H9 (cell line): ENCODE results near the gene NSD1. TPM values are rescaled to one million over a fixed set of nuclear protein-coding genes. Genes with fewer than 3 reads are reported as not detected.

ENCODE experiments used
- DNase-seq: peaks from one replicate; pipeline ENCODE4 v3.0.0-alpha.2; 2017
- H2AFZ ChIP-seq: one replicate; pipeline ENCODE4 v1.6.1; 2013; ENCODE audit warnings: mild to moderate bottlenecking, low read length, control low read depth, moderate library complexity
- H2AK5ac ChIP-seq: 2 replicates; pipeline ENCODE4 v1.6.1; 2013; ENCODE audit warnings: low read length, control low read depth, mixed read lengths; ENCODE audit not compliant: insufficient read length
- H2BK120ac ChIP-seq: one replicate; pipeline ENCODE4 v1.6.1; 2013; ENCODE audit warnings: low read depth, mild to moderate bottlenecking, low read length, control low read depth, inconsistent platforms; ENCODE audit not compliant: poor library complexity, severe bottlenecking
- H2BK12ac ChIP-seq: 2 replicates; pipeline ENCODE4 v1.6.1; 2013; ENCODE audit warnings: low read length, control low read depth, mixed read lengths, low read depth; ENCODE audit not compliant: insufficient read length
- H2BK15ac ChIP-seq: 2 replicates; pipeline ENCODE4 v1.6.1; 2013; ENCODE audit warnings: low read depth, low read length, control low read depth
- H2BK20ac ChIP-seq: one replicate; pipeline ENCODE4 v1.6.1; 2013; ENCODE audit warnings: low read depth, mild to moderate bottlenecking, low read length, control low read depth, inconsistent platforms; ENCODE audit not compliant: poor library complexity, severe bottlenecking
- H2BK5ac ChIP-seq: 2 replicates; pipeline ENCODE4 v1.6.1; 2013; ENCODE audit warnings: low read length, control low read depth, mixed read lengths; ENCODE audit not compliant: insufficient read length
- H3K14ac ChIP-seq: 2 replicates; pipeline ENCODE4 v1.6.1; 2013; ENCODE audit warnings: low read length, control low read depth; ENCODE audit not compliant: insufficient read depth
- H3K18ac ChIP-seq: 2 replicates; pipeline ENCODE4 v1.6.1; 2013; ENCODE audit warnings: low read depth, mild to moderate bottlenecking, mixed read lengths, low read length, control low read depth; ENCODE audit not compliant: insufficient read length
- H3K23ac ChIP-seq: 2 replicates; pipeline ENCODE4 v1.6.1; 2013; ENCODE audit warnings: low read length, control low read depth, mixed read lengths, low read depth; ENCODE audit not compliant: insufficient read length
- H3K23me2 ChIP-seq: 2 replicates; pipeline ENCODE4 v1.6.1; 2013; ENCODE audit warnings: low read depth, mild to moderate bottlenecking, mixed read lengths, low read length, control low read depth; ENCODE audit not compliant: insufficient read length, poor library complexity, severe bottlenecking
- H3K27ac ChIP-seq: 2 replicates; pipeline ENCODE4 v1.5.1; 2013; ENCODE audit warnings: low read length, control low read depth, mixed read lengths, low read depth; ENCODE audit not compliant: insufficient read length
- H3K27me3 ChIP-seq: 2 replicates; pipeline ENCODE4 v1.6.1; 2013; ENCODE audit warnings: low read length, control low read depth, inconsistent platforms; ENCODE audit not compliant: insufficient read depth
- H3K4ac ChIP-seq: 2 replicates; pipeline ENCODE4 v1.6.1; 2013; ENCODE audit warnings: low read depth, mild to moderate bottlenecking, control low read depth, inconsistent platforms, low read length, moderate library complexity
- H3K4me1 ChIP-seq: 2 replicates; pipeline ENCODE4 v1.6.1; 2013; ENCODE audit warnings: low read length, control low read depth, inconsistent platforms; ENCODE audit not compliant: insufficient read depth
- H3K4me2 ChIP-seq: 2 replicates; pipeline ENCODE4 v1.6.1; 2013; ENCODE audit warnings: low read length, control low read depth, mixed read lengths; ENCODE audit not compliant: insufficient read length, insufficient read depth
- H3K56ac ChIP-seq: 2 replicates; pipeline ENCODE4 v1.6.1; 2013; ENCODE audit warnings: low read depth, mild to moderate bottlenecking, mixed read lengths, low read length, control low read depth; ENCODE audit not compliant: insufficient read length
- H3K79me1 ChIP-seq: 2 replicates; pipeline ENCODE4 v1.6.1; 2013; ENCODE audit warnings: low read depth, mild to moderate bottlenecking, moderate library complexity, low read length, control low read depth, inconsistent platforms; ENCODE audit not compliant: insufficient read depth, poor library complexity, severe bottlenecking
- H3K79me2 ChIP-seq: 2 replicates; pipeline ENCODE4 v1.6.1; 2013; ENCODE audit warnings: low read length, control low read depth, inconsistent platforms; ENCODE audit not compliant: insufficient read depth
- H3K9ac ChIP-seq: 2 replicates; pipeline ENCODE4 v1.6.1; 2013; ENCODE audit warnings: low read length, control low read depth, mixed read lengths; ENCODE audit not compliant: insufficient read length; ENCODE audit errors: extremely low read depth
- H3K9me3 ChIP-seq: one replicate; pipeline ENCODE4 v1.6.1; 2013; ENCODE audit warnings: low read depth, low read length, inconsistent platforms; ENCODE audit not compliant: control insufficient read depth
- H3T11ph ChIP-seq: one replicate; pipeline ENCODE4 v1.6.1; 2013; ENCODE audit warnings: mild to moderate bottlenecking, low read length, control low read depth, inconsistent platforms
- H4K20me1 ChIP-seq: one replicate; pipeline ENCODE4 v1.6.1; 2013; ENCODE audit not compliant: control insufficient read depth, insufficient read length, insufficient read depth
- H4K5ac ChIP-seq: 2 replicates; pipeline ENCODE4 v1.6.1; 2013; ENCODE audit warnings: low read depth, mild to moderate bottlenecking, mixed read lengths, low read length, control low read depth; ENCODE audit not compliant: insufficient read length
- H4K8ac ChIP-seq: replicated peaks from 2 replicates; pipeline ENCODE4 v1.6.1; 2013; ENCODE audit warnings: low read length, control low read depth, mixed read lengths, low read depth; ENCODE audit not compliant: insufficient read length
- H4K91ac ChIP-seq: 2 replicates; pipeline ENCODE4 v1.6.1; 2013; ENCODE audit warnings: low read depth, mild to moderate bottlenecking, moderate library complexity, mixed read lengths, low read length, control low read depth; ENCODE audit not compliant: insufficient read length
- H3K27ac Mint-ChIP-seq, 3 experiments: 2 replicates in 2 of 3; 3 replicates in 1 of 3; pipeline ENCODE4 v1.8.0; 2020 to 2021; ENCODE audit warnings: mixed read lengths in 3 of 3, mild to moderate bottlenecking in 1 of 3, moderate library complexity in 1 of 3
- H3K27me3 Mint-ChIP-seq: 2 replicates; pipeline ENCODE4 v1.8.0; 2021; ENCODE audit warnings: low read depth, mild to moderate bottlenecking, moderate library complexity, mixed read lengths
- H3K36me3 Mint-ChIP-seq, 3 experiments: 2 replicates in 2 of 3; 3 replicates in 1 of 3; pipeline ENCODE4 v1.8.0; 2020 to 2021; ENCODE audit warnings: low read depth in 3 of 3, mixed read lengths in 3 of 3; ENCODE audit not compliant: insufficient read depth in 1 of 3
- H3K4me1 Mint-ChIP-seq, 2 experiments: 2 replicates each; pipeline ENCODE4 v1.8.0; 2020; ENCODE audit warnings: mixed read lengths in 2 of 2
- H3K4me3 Mint-ChIP-seq, 2 experiments: 2 replicates in 1 of 2; 3 replicates in 1 of 2; pipeline ENCODE4 v1.8.0; 2020 to 2021; ENCODE audit warnings: mild to moderate bottlenecking in 2 of 2, mixed read lengths in 2 of 2, moderate library complexity in 1 of 2
- H3K9me3 Mint-ChIP-seq, 2 experiments: 2 replicates in 1 of 2; 3 replicates in 1 of 2; pipeline ENCODE4 v1.8.0; 2020; ENCODE audit warnings: mild to moderate bottlenecking in 2 of 2, mixed read lengths in 2 of 2, moderate library complexity in 1 of 2
- CTCF ChIP-seq: fragments of 200-600 bp; sonication (generic); conservative IDR thresholded peaks from 3 replicates; pipeline ENCODE4 v1.8.0; 2021; ENCODE audit warnings: antibody characterized with exemption, mild to moderate bottlenecking
- WGBS: extraction: QIAGEN DNeasy Blood & Tissue Kit; methylation state at CpG from one replicate; pipeline ENCODE4 v1.1.7; 2013; ENCODE audit warnings: missing lambda C conversion rate, low lambda C conversion rate, mixed read lengths; ENCODE audit not compliant: insufficient read length; ENCODE audit errors: extremely low coverage; 5-methylcytosine and 5-hydroxymethylcytosine counted together
- total RNA-seq: library from RNA; stranded (reverse); gene quantifications from 2 replicates; pipeline ENCODE4 v1.2.1, GENCODE V29; 2021

NSD1 gene
- total RNA-seq, 1 experiment from 2014 or later: 213 TPM

GRCh38 chr5:177092178-177093081, 41.1 kb upstream of the NSD1 start:
- Mint-ChIP-seq H3K27ac (no peak overlapping the region), H3K36me3 (peaks cover 31 to 62% (median 51%) of the 10 kb centered on the region in 3 experiments; a peak in 6 of 7 replicates), H3K27me3 (no peaks in the 10 kb centered on the region; the same call in 1 of the 2 replicates), H3K9me3 (no peaks in the 10 kb centered on the region), H3K4me3 (no peak overlapping the region), H3K4me1 (peaks cover 11 to 16% of the 10 kb centered on the region in 2 experiments)
- no peak overlapping the region for H3K14ac ChIP-seq
- no peaks in the 10 kb centered on the region for H4K20me1 ChIP-seq
- H3K23me2 ChIP-seq: no peaks in the 10 kb centered on the region
- H4K91ac ChIP-seq: no peak overlapping the region
- H4K8ac ChIP-seq: no peak overlapping the region
- H3K4me2 ChIP-seq: no peak overlapping the region
- no peak overlapping the region for H3K23ac ChIP-seq
- no peak overlapping the region for H2BK120ac ChIP-seq
- no peak overlapping the region for H3T11ph ChIP-seq
- H3K18ac ChIP-seq: no peak overlapping the region
- no peak for DNase-seq
- no peak overlapping the region for H3K9ac ChIP-seq
- no peak overlapping the region for H2AK5ac ChIP-seq
- H2AFZ ChIP-seq: no peak overlapping the region
- H2BK15ac ChIP-seq: no peak overlapping the region
- no peaks in the 10 kb centered on the region for H3K27me3 ChIP-seq
- H2BK20ac ChIP-seq: no peak overlapping the region
- no peak overlapping the region for H2BK12ac ChIP-seq
- H3K79me2 ChIP-seq: peaks cover 4% of the 10 kb centered on the region; the same call in 1 of the 2 replicates
- no CpG with 5 or more reads among the region's 32 CpGs for WGBS
- no peaks in the 10 kb centered on the region for H3K4me1 ChIP-seq
- no peaks in the 10 kb centered on the region for H3K9me3 ChIP-seq
- H2BK5ac ChIP-seq: no peak overlapping the region
- H3K79me1 ChIP-seq: no peaks in the 10 kb centered on the region
- no peak overlapping the region for H4K5ac ChIP-seq
- no peak for TF ChIP-seq CTCF
- H3K4ac ChIP-seq: no peak overlapping the region
- no peak overlapping the region for H3K56ac ChIP-seq
- H3K27ac ChIP-seq: no peak overlapping the region
